HCT116 (cell line): ENCODE results near the gene PGBD2. TPM values are rescaled to one million over a fixed set of nuclear protein-coding genes. Genes with fewer than 3 reads are reported as not detected.

Experiments used
- ATAC-seq: fragments of 200-7000 bp; cut with Tn5 transposase; 2 replicates; pipeline ENCODE4 v1.9.1; 2020; ENCODE audit warnings: mild to moderate bottlenecking, moderate library complexity
- BruUV-seq: library from RNA; stranded (reverse); fragments of 400-500 nt; replicated peaks from 2 replicates; lab custom pipeline; 2021; lab: Mats Ljungman, UMichigan
- CTCF ChIA-PET: fragments of 300-600 bp; sonication (Branson Sonifier 250); formaldehyde crosslinking; loops from one replicate; lab custom pipeline; 2021; ENCODE audit warnings: antibody characterized with exemption; lab: Charles Lee
- POLR2A ChIA-PET: fragments of 300-600, 350-600 bp; sonication (Branson Sonifier 250); formaldehyde crosslinking; loops from one replicate; lab custom pipeline; 2021; ENCODE audit warnings: antibody characterized with exemption; lab: Charles Lee
- RAD21 ChIA-PET, 2 experiments: fragments of 300-600 bp; sonication (Branson Sonifier 250); formaldehyde crosslinking; loops; one replicate each; lab custom pipeline; 2023; ENCODE audit warnings: low total read pairs in 2 of 2; ENCODE audit not compliant: uncharacterized antibody in 2 of 2, unreplicated experiment in 2 of 2, low non-redundant PET in 1 of 2; lab: Charles Lee
- DNase-seq: peaks from one replicate; pipeline ENCODE4 v3.0.0-alpha.2; 2010; ENCODE audit warnings: low read depth, low spot score
- H2AFZ ChIP-seq: fragments of 200-600 bp; shearing (Covaris generic), sonication (generic); 2 replicates; pipeline ENCODE4 v1.6.1; 2017; ENCODE audit warnings: low read depth, mixed run types, mixed read lengths, antibody characterized with exemption, low read length; ENCODE audit not compliant: poor library complexity, severe bottlenecking
- H3K27ac ChIP-seq: 2 replicates; pipeline ENCODE4 v1.5.1; 2012; ENCODE audit warnings: low read depth, low read length
- H3K27me3 ChIP-seq: fragments of 200-600 bp; sonication (generic); 2 replicates; pipeline ENCODE4 v1.6.1; 2016; ENCODE audit warnings: mixed run types, low read length, mixed read lengths; ENCODE audit not compliant: insufficient read depth
- H3K36me3 ChIP-seq, 2 experiments: fragments of 200-500 bp in 1 of 2; fragments of 200-600 bp in 1 of 2; sonication (Bioruptor generic) in 1 of 2; sonication (generic) in 1 of 2; 2 replicates each; pipeline versions ENCODE4 v1.5.1 to v1.6.1; 2014 to 2016; ENCODE audit warnings: low read length in 2 of 2, inconsistent platforms in 1 of 2, mixed read lengths in 1 of 2, mixed run types in 1 of 2; ENCODE audit not compliant: insufficient read depth in 2 of 2, control insufficient read depth in 1 of 2
- H3K4me1 ChIP-seq, 2 experiments: fragments of 200-600 bp in 1 of 2; sonication (generic) in 1 of 2; 2 replicates each; pipeline versions ENCODE4 v1.5.1 to v1.6.1; 2012 to 2017; ENCODE audit warnings: low read length in 2 of 2, inconsistent platforms in 1 of 2, mild to moderate bottlenecking in 1 of 2, mixed read lengths in 1 of 2, mixed run types in 1 of 2, moderate library complexity in 1 of 2; ENCODE audit not compliant: insufficient read depth in 2 of 2, control insufficient read depth in 1 of 2
- H3K4me2 ChIP-seq: fragments of 200-600 bp; sonication (generic); 2 replicates; pipeline ENCODE4 v1.6.1; 2017; ENCODE audit warnings: mixed run types, low read length, mixed read lengths
- H3K4me3 ChIP-seq, 2 experiments: fragments of 200-600 bp in 1 of 2; sonication (generic) in 1 of 2; replicated peaks in 1 of 2; 2 replicates each; pipeline ENCODE4 v1.5.1; 2011 to 2016; ENCODE audit warnings: low read length in 2 of 2, control low read depth in 1 of 2, low read depth in 1 of 2, mild to moderate bottlenecking in 1 of 2, mixed read lengths in 1 of 2, mixed run types in 1 of 2
- H3K79me2 ChIP-seq: fragments of 200-600 bp; sonication (generic); 2 replicates; pipeline ENCODE4 v1.6.1; 2017; ENCODE audit warnings: mild to moderate bottlenecking, mixed run types, low read length, moderate library complexity, mixed read lengths; ENCODE audit not compliant: insufficient read depth
- H3K9ac ChIP-seq: fragments of 200-600 bp; sonication (generic); 2 replicates; pipeline ENCODE4 v1.6.1; 2016; ENCODE audit warnings: low read length, mixed read lengths
- H3K9me2 ChIP-seq: fragments of 200-600 bp; sonication (generic), shearing (Covaris generic); 2 replicates; pipeline ENCODE4 v1.6.1; 2017; ENCODE audit warnings: mixed run types, mild to moderate bottlenecking, moderate library complexity; ENCODE audit not compliant: insufficient read depth
- H3K9me3 ChIP-seq, 2 experiments: fragments of 200-500 bp in 1 of 2; fragments of 200-600 bp in 1 of 2; sonication (Bioruptor generic) in 1 of 2; sonication (generic) in 1 of 2; 2 replicates each; pipeline ENCODE4 v1.6.1; 2014 to 2017; ENCODE audit warnings: low read length in 2 of 2, mixed read lengths in 2 of 2, inconsistent platforms in 1 of 2, low read depth in 1 of 2, mild to moderate bottlenecking in 1 of 2, mixed run types in 1 of 2, moderate library complexity in 1 of 2; ENCODE audit not compliant: control insufficient read depth in 1 of 2, insufficient read depth in 1 of 2
- H4K20me1 ChIP-seq: fragments of 200-600 bp; sonication (generic), shearing (Covaris generic); 2 replicates; pipeline ENCODE4 v1.6.1; 2017; ENCODE audit warnings: mixed run types, mild to moderate bottlenecking, moderate library complexity; ENCODE audit not compliant: insufficient read depth
- JUND ChIP-seq: IDR thresholded peaks from 2 replicates; pipeline ENCODE4 v1.6.1; 2012
- MAX ChIP-seq: IDR thresholded peaks from 2 replicates; pipeline ENCODE4 v1.6.1; 2012
- POLR2AphosphoS5 ChIP-seq: IDR thresholded peaks from 2 replicates; pipeline ENCODE4 v1.6.1; 2011; ENCODE audit warnings: mild to moderate bottlenecking, low read depth, low read length, moderate library complexity
- intact Hi-C: fragments of 100-400 bp; cut with micrococcal nuclease; formaldehyde crosslinking; loops from 2 replicates; pipeline ENCODE4 v1.10.0; 2022
- total RNA-seq: library from RNA; stranded (reverse); gene quantifications from one replicate; pipeline ENCODE4 v1.2.1, GENCODE V29; 2021; ENCODE audit not compliant: unreplicated experiment

The PGBD2 gene
- total RNA-seq, 1 experiment from 2014 or later = 5.1 TPM

GRCh38 chr1:248862695-248862997 lies 43.4 kb upstream of the PGBD2 start:
- peak overlapping the region; percentile 38 to 53 for H3K4me3 ChIP-seq
- H3K36me3 ChIP-seq = no peaks in the 10 kb centered on the region
- H3K4me2 ChIP-seq = peak overlapping the region; percentile 74
- peak overlapping the region; percentile 42 for H3K9ac ChIP-seq
- H3K27me3 ChIP-seq = no peaks in the 10 kb centered on the region
- H3K79me2 ChIP-seq = peaks cover 10% of the 10 kb centered on the region; the same call in 1 of the 2 replicates
- H3K9me2 ChIP-seq = no peaks in the 10 kb centered on the region
- POLR2A ChIA-PET = no interaction called here
- no peak overlapping the region for H2AFZ ChIP-seq
- DNase-seq (no peak), ATAC-seq (no peak)
- H3K27ac ChIP-seq = no peak overlapping the region; the same call in 1 of the 2 replicates
- H3K4me1 ChIP-seq = peaks cover 5 to 34% of the 10 kb centered on the region in 2 experiments; a peak in 3 of 4 replicates
- RAD21 ChIA-PET = no interaction called here
- intact Hi-C loops = no loop called here
- CTCF ChIA-PET = no interaction called here
- no TSS peak for BruUV-seq
- TF ChIP-seq MAX (0 out of 2 replicates have a peak, but pooled peaks have one; percentile 2), POLR2AphosphoS5 (no peak)
- H3K9me3 ChIP-seq = no peaks in the 10 kb centered on the region
- H4K20me1 ChIP-seq = no peaks in the 10 kb centered on the region

- CTCF ChIA-PET = no interaction called here
- POLR2A ChIA-PET = no interaction called here
- Histone ChIP-seq H3K4me1 (peaks cover 5 to 28% of the 10 kb centered on the region in 2 experiments; a peak in 3 of 4 replicates), H3K9me2 (no peaks in the 10 kb centered on the region), H3K27ac (no peak overlapping the region; the same call in 1 of the 2 replicates), H3K9ac (peak overlapping the region; percentile 42), H3K36me3 (no peaks in the 10 kb centered on the region), H3K27me3 (no peaks in the 10 kb centered on the region), H3K79me2 (peaks cover 4% of the 10 kb centered on the region; the same call in 1 of the 2 replicates), H3K4me3 (peak overlapping the region; percentile 38 to 53), H2AFZ (no peak overlapping the region), H3K9me3 (no peaks in the 10 kb centered on the region), H3K4me2 (peak overlapping the region; percentile 74), H4K20me1 (no peaks in the 10 kb centered on the region)
- RAD21 ChIA-PET = interaction anchor here in 1 of 2 experiments (0.9 kb wide), 1 partner anchor 10 kb away, joined by 3 read pairs; no protein-coding TSS in a partner anchor
- 0 out of 2 replicates have a peak, but pooled peaks have one; percentile 3 for TF ChIP-seq MAX
- TF ChIP-seq JUND = no peak
- TF ChIP-seq POLR2AphosphoS5 = peak; percentile 50
- intact Hi-C loops = no loop called here
- DNase-seq (no peak), ATAC-seq (peak; percentile 50)
- BruUV-seq = no TSS peak
Measured at GRCh38 chr1:248862998-248863881, 42.8 kb upstream of the PGBD2 start.
